ENCODE results near the gene NDST1. TPM values are rescaled to one million over a fixed set of nuclear protein-coding genes. Genes with fewer than 3 reads are reported as not detected.

NDST1 gene
- total RNA-seq, 6 donors from 2014 or later: 81.7 to 265 (median 166) TPM

DNA sequence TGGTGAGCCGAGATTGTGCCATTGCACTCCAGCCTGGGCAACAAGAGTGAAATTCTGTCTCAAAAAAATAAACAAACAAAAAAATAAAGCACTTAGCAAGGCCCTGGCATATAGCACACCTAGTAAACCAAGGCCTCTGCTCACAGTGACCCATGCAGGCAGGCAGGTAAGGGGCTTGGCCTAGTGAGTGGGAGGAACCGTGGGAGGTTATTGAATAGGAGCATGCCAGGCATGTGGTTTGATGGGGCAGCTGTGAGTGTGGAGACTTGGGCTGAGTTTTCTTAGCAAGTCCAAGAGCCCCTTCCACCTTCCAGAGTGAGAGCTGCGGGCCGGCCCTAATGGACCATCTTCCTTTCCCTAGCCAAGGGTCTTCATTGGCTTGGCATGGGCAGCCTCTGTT is 4.5 kb upstream of the NDST1 start:
- H3K27ac ChIP-seq: peak overlapping the region; percentile 56 to 91 (median 76)
- H3K4me3 ChIP-seq: no peak overlapping the region
- 72 to 85% methylated on average over 4 of the region's 4 CpGs for WGBS, 2 donors
- ATAC-seq (ENCODE audit: low FRiP score in 2 of 2): peak in 1 of 2 donors; percentile 32
- H3K9me3 ChIP-seq: no peaks in the 10 kb centered on the region
- no peak for DNase-seq
- H3K27me3 ChIP-seq: no peaks in the 10 kb centered on the region
- H3K4me1 ChIP-seq: peaks cover 97 to 100% (median 99%) of the 10 kb centered on the region in 4 donors
- no peaks in the 10 kb centered on the region for H3K36me3 ChIP-seq
- TF ChIP-seq POLR2A (IDR thresholded peaks at IDR 0.05): no peak
- TF ChIP-seq EP300 (IDR thresholded peaks at IDR 0.05): no peak
- TF ChIP-seq, protein P1, sequence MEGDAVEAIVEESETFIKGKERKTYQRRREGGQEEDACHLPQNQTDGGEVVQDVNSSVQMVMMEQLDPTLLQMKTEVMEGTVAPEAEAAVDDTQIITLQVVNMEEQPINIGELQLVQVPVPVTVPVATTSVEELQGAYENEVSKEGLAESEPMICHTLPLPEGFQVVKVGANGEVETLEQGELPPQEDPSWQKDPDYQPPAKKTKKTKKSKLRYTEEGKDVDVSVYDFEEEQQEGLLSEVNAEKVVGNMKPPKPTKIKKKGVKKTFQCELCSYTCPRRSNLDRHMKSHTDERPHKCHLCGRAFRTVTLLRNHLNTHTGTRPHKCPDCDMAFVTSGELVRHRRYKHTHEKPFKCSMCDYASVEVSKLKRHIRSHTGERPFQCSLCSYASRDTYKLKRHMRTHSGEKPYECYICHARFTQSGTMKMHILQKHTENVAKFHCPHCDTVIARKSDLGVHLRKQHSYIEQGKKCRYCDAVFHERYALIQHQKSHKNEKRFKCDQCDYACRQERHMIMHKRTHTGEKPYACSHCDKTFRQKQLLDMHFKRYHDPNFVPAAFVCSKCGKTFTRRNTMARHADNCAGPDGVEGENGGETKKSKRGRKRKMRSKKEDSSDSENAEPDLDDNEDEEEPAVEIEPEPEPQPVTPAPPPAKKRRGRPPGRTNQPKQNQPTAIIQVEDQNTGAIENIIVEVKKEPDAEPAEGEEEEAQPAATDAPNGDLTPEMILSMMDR (IDR thresholded peaks at IDR 0.05): no peak
- TF ChIP-seq POLR2AphosphoS5 (IDR thresholded peaks at IDR 0.05): no peak

DNA sequence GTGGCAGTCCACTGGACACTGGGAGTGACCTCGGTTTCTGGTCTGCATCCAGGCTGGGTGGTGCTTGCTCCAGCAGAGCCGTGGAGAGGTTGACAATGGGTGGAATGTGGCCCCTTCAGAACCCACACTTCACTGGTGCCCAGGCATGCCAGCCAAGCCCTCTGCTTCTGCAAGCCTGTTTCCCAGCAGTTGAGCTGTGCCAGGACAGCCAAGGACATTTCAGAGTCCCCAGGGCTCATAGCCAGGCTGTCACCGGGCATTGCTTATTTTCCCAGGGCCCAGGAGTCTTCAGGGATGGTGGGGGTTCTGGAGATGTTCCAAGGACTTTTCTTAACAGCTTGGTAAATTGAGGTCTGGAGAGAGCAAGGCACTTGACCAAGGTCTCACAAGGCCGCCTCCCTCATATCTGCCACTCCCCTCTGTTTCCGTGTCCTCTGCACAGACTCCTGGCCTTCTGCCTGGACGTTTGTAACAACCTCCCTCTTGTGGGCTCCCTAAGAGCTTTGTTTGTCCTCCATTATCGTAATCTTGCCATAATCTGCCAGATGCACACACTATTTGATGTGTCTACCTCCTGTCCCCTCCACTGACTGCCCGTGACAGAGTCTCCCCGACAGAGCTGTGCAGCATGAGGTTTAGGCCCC is 3.8 kb upstream of the NDST1 start:
- DNase-seq (peak in 1 of 2 donors; percentile 94), ATAC-seq (ENCODE audit: low FRiP score in 2 of 2) (peak; percentile 69 to 88)
- 40 to 43% methylated on average over 8 to 9 of the region's 9 CpGs for WGBS, 2 donors
- H3K27me3 ChIP-seq: no peaks in the 10 kb centered on the region
- H3K27ac ChIP-seq: peak overlapping the region; percentile 56 to 91 (median 76)
- peaks cover 93 to 100% (median 98%) of the 10 kb centered on the region in 4 donors for H3K4me1 ChIP-seq
- H3K4me3 ChIP-seq: no peak overlapping the region
- TF ChIP-seq POLR2AphosphoS5 (IDR thresholded peaks at IDR 0.05) (peak; percentile 51 to 61), EP300 (IDR thresholded peaks at IDR 0.05) (peak in 3 of 4 donors; percentile 62 to 79 (median 77)), POLR2A (IDR thresholded peaks at IDR 0.05) (no peak)
- TF ChIP-seq, protein P1 (IDR thresholded peaks at IDR 0.05): peak in 1 of 6 experiments; percentile 18
- H3K9me3 ChIP-seq: no peaks in the 10 kb centered on the region
- no peaks in the 10 kb centered on the region for H3K36me3 ChIP-seq

DNA sequence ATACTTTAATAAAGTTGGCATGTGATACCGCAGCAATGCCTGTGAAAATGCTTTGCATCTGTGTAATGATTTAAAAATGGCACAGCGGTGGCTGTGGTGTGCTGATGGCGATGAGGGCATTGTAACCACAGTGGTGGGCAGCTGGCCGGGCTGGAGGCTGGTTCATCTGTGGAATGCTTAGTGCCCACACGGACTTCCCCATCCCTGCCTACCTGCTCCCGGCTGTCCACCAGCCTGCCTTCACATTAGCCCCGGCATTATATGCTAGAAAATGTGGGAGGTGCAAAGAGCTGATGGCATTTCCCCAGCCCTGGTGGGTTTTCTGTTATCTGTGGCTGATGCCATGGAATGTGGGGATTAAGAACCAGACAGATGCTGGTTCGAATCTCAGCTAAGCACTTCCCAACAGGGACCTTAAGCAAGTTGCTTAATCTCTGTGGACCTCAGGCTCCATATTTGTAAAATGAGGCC is 2.9 kb upstream of the NDST1 start:
- DNase-seq (no peak), ATAC-seq (ENCODE audit: low FRiP score in 2 of 2) (no peak)
- Histone ChIP-seq H3K4me1 (peaks cover 91 to 99% (median 95%) of the 10 kb centered on the region in 4 donors), H3K9me3 (no peaks in the 10 kb centered on the region), H3K36me3 (no peaks in the 10 kb centered on the region), H3K27ac (peak overlapping the region; percentile 56 to 91 (median 70)), H3K27me3 (no peaks in the 10 kb centered on the region), H3K4me3 (no peak overlapping the region)
- 76 to 77% methylated on average over 7 to 8 of the region's 8 CpGs for WGBS, 2 donors
- TF ChIP-seq POLR2A (IDR thresholded peaks at IDR 0.05): no peak
- TF ChIP-seq, protein P1 (IDR thresholded peaks at IDR 0.05): no peak
- TF ChIP-seq EP300 (IDR thresholded peaks at IDR 0.05): no peak
- TF ChIP-seq POLR2AphosphoS5 (IDR thresholded peaks at IDR 0.05): no peak

DNA sequence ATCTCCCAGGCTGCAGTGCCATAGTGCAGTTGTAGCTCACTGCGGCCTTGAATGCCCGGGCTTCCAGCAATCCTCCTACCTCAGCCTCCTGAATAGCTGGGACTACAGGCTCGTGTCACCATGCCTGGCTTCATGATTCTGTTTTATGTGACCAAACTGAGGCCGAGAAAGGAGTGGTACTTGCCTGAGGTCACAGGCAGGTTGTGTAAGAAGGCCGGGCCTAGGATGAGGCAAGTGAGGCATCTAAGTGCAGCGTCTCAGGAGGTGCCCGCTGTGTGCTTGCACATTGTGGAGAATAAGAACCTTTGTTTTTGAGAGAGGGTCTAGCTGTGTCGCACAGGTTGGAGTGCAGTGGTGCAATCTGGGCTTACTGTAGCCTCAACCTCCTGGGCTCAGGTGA is 2.1 kb upstream of the NDST1 start:
- no peak for TF ChIP-seq EP300 (IDR thresholded peaks at IDR 0.05)
- no peak for TF ChIP-seq POLR2AphosphoS5 (IDR thresholded peaks at IDR 0.05)
- TF ChIP-seq, protein P1 (IDR thresholded peaks at IDR 0.05): no peak
- no peak for TF ChIP-seq POLR2A (IDR thresholded peaks at IDR 0.05)
- WGBS, 2 donors: 74 to 82% methylated on average over 8 of the region's 8 CpGs
- peak in 1 of 2 donors; percentile 72 for DNase-seq
- H3K36me3 ChIP-seq: no peaks in the 10 kb centered on the region
- ATAC-seq (ENCODE audit: low FRiP score in 2 of 2): no peak
- peak overlapping the region; percentile 57 to 91 (median 84) for H3K27ac ChIP-seq
- H3K27me3 ChIP-seq: no peaks in the 10 kb centered on the region
- peaks cover 90 to 99% (median 94%) of the 10 kb centered on the region in 4 donors for H3K4me1 ChIP-seq
- no peak overlapping the region for H3K4me3 ChIP-seq
- no peaks in the 10 kb centered on the region for H3K9me3 ChIP-seq
